Tongue (tissue), 2 donors: ENCODE results near the gene C5orf34. TPM values are rescaled to one million over a fixed set of nuclear protein-coding genes. Genes with fewer than 3 reads are reported as not detected.
"Not testable (repeated sequence)": the region's sequence is repeated elsewhere in the genome, so short reads cannot be mapped to it uniquely, and the experiment has no call there.

Experiments
- DNase-seq: peaks from one replicate; pipeline ENCODE4 v3.0.0-alpha.2; 2015
- total RNA-seq: library from RNA; depleted of rRNA; stranded (reverse); fragments of >200 nt; gene quantifications from one replicate; pipeline ENCODE4 v1.2.3, GENCODE V29; 2014

Gene C5orf34
- total RNA-seq, 1 donor from 2014 or later, result 4.4 TPM

DNA sequence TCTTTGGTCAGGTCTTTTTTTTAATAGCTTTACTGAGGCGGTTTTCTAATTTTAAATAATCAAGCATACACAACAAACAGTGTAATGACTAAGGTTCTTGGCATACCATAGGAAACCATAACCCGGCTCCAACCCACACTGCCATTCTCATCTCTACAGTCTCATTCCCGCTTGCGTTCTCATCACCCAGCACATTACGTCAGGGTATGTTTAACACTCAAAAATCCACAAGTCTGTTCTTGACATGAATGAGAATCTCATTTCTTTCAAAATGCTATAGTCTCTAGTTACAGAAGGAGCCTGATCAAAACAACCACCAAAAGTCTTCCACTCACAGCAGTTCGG, 505 bp downstream of the C5orf34 start:
- no peak for DNase-seq

DNA sequence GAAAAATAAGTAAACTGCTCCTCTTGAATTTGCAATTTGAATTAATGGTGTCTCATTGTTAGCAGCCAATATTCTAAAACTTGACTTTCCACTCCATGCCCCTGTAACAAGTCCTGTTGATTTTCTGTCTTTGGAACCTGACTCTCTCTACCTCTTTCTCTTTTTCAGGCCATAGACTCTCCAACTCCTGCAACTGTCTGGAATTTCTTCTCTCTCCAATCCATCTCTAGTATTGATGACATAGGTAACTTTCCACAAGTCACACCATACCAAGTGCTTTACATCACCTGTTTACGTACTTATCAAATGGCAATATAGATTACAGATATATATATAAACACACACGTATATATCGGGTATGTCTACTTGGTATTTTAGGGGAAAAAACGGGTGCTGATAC, 923 bp downstream of the C5orf34 start:
- peak; percentile 7 for DNase-seq

DNA sequence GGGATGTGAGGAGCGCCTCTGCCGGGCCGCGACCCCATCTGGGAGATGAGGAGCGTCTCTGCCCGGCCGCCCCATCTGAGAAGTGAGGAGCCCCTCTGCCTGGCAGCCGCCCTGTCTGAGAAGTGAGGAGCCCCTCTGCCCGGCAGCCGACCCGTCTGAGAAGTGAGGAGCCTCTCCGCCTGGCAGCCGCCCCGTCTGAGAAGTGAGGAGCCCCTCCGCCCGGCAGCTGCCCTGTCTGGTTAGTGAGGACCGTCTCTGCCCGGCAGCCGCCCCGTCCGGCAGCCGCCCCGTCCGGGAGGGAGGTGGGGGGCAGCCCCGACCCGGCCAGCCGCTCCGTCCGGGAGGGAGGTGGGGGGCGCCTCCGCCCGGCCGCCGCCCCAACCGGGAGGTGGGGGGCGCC, 3.9 kb downstream of the C5orf34 start:
- not testable (repeated sequence) for DNase-seq

DNA sequence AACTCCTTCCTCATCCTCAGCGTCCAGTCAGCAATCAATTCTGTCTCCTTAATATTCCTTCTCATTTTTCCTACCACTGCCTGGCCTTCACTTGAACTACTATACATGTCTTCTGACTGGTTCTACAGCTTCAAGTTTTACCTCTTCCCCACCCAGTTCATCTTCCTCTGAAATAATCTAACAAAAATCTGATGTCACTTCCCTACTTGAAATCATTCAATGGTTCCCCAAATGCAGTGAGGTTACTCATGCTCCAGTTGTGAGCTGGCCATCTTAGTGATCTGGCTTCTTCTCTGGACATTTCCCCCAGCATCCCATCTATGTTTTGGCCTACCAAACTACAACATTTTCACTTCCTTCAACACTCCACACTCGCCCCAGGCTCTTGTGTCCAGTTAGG, 16.4 kb downstream of the C5orf34 start:
- no peak for DNase-seq

DNA sequence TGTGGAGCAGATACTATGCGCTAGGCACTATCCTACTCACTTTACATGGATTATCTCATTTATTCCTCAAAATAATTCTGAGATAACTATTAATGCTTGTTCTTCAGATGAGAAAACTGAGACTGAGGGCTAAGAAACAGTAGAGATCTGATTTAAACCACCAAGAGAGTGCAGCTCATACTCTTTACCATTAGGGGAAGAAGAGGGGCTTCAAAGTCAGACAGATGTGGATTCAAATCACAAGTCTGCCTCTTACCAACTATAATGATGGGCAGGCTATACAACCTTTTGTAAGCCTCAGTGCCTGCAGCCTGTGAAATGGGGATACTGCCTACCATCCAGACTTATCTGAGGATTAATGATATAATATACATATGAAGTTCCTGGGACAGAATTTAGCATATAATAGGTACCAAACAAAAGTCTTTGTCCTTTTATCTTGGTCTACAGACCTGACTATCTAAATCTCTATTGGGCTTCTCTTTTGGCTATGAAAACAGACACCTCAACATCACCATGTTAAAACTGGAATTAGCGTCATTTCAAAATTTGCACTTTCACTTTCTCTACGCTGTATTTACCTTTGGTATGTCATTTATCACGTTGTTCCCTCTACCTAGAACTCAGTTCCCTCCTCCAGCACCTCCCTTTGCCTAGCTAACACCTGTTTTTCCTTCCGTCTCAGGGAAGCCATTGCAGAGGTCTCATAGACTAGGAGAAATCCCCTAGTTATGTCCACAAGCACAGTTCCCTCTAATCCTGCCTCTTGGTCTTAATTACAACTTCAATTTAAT, 17.4 kb downstream of the C5orf34 start:
- DNase-seq, result no peak

DNA sequence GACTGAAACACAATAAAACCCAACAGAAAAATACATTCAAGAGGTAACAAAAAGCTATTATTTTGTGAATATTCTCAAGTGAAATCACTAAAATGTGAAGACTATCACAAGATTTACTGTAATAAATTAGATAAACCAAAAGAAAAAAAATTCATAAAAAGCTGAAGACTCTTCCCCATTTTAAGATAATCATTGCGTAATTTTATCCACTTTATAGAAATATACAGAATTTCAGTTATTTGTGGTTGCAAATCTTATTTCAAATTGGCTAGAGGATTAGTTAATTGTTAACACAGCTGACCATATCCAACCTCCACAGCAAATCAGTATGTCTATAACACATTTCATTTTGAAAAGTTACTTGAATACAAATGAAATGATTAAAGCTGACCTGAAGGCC, 23.6 kb downstream of the C5orf34 start:
- no peak for DNase-seq

DNA sequence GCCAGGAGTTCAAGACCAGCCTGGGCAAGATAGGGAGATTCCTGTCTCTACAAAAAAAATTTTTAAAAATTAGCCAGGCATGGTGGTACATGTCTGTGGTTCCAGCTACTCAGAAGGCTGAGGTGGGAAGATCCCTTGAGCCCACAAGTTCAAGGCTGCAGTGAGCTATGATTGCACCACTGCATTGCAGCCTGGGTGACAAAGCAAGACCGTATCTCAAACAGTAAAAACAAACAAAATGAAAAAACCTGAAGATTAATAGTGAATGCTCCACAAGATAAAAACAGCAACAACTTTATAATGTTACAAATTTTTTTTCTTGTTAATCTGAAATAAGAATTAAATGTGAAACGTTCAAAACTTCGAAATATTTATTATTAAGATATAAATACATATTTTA, 28.6 kb downstream of the C5orf34 start:
- DNase-seq, result no peak

DNA sequence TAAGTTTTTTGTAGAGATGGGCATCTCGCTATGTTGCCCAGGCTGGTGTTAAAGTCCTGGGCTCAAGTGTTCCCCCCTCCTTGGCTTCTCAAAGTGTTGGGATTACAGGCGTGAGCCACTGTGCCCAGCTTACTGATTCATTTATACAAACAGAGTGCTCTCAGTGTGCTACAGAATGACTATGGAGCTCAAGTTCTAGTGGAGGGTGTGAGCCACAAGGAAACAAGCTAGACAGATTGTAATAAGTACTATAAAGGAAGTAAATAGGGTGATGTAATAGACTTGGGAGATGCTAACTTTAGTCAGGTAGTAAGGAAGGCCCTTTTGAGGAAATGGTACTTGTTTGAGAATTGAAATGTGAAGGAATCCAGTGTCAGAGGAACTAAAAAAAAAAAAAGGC, 29.5 kb downstream of the C5orf34 start:
- no peak for DNase-seq

DNA sequence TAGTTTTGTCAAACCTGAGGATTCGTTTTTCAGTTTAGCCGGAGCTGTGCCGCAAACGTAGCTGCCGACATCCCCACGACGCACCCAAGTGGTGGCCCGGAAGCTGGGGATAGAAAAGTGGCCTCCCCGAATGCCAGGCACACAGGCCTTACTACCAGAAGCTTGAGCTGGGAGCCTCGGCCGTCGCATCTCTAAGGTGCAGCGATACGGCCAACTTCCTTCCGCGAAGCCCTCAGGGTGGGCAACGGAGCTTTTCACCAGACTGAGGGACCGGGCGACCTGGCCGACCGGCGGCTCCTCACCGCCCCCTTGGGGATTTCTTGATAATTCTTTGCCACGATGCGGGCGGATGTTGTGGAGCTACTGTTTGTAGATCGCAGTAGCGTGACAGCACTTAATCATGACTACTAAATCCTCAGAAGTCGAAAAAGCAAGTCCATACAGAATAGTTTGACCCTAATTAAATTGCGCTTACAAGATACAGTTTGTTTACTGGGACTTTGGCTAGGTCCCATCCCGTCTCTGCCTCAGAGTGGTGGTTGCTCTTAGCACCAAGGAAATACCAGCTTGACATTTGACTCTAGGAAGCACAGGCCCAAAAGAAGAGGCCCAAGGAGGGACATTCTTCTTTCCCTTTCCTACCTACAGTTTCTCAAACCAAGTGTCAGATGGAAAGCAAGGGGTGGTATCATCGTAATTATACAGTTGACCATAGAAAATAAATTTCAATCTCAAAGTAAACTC, 30.7 kb downstream of the C5orf34 start:
- DNase-seq, result peak; percentile 92

DNA sequence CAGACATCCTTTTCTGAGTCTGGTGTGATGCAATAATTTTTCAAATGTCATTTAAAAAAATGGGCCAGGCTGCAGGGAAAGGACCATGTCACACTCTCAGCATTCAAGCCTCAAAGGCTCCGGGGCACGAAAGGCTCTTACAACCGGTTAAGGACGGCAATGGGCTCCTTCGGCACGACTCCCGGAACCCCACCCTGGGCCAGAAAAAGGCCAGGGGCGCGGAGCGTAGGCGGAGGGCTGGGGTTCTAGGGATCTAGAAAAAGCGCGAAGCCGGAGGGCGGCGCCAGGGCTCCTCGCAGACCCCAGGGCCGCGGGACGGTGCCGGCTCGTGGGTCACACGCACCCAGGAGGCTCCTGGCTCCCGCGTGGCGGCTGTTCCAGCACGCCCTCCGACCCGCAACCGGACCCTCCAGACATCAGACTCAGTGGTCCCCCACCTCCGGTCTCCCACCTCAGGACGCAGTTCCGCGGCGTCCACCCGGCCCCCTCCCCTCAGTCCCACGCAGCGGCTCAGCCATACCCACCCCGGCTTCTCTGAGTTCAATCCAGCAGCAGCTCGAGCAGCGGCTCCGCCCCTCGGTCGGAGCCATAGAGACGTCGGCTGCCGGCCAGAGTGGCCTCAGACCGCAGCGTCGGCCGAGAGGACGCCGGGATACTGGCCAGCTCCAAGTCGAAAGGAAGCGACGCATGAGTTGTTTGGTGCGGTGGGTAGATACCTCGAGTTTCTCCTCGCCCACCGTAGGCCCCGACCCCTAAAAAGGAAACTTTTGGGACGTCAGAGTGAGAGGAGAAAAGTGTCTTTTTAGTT, 31.4 kb downstream of the C5orf34 start, which contains the start of gene TMEM267:
Gene TMEM267 (minus strand): TSS at position 568 of the 808 bp plus-strand sequence. CDS start 29,896 bp downstream, outside the sequence.
- DNase-seq, result peak; percentile 98

DNA sequence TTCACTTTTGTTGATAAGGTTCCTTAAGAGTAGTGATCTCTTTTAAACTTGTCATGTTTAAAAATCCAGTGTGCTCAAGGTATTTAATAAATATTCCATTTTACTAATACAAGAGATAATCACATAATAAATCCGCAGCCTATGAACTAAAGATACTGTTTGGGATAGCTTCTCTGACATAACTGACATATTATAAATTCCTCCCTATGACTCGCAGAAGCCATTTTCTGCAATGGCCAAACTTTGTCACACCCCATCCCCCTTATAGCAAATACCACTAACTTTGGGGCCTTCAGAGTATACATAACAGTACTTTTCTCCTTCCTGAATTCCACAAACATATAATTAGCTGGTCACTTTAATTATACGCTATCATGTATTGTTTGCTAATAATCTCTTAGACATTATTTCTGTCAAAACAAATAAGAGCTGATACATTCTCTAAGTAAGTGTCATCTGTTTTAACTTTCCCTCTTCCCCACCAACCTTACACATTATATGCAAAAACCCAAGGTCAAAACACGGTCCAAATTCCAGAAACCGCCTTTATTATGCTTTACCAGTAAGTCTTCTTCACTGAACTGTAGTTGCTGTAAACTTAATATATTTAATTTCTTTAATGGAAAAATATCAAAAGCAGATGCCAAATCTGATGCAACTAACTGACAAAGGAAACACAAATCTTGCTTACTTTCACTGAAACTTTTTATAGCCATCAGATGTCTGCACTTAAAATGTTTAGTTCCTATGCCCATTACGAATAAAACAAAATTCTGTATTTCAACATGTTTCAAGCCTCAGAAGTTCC, 32.3 kb downstream of the C5orf34 start:
- DNase-seq, result peak; percentile 20

DNA sequence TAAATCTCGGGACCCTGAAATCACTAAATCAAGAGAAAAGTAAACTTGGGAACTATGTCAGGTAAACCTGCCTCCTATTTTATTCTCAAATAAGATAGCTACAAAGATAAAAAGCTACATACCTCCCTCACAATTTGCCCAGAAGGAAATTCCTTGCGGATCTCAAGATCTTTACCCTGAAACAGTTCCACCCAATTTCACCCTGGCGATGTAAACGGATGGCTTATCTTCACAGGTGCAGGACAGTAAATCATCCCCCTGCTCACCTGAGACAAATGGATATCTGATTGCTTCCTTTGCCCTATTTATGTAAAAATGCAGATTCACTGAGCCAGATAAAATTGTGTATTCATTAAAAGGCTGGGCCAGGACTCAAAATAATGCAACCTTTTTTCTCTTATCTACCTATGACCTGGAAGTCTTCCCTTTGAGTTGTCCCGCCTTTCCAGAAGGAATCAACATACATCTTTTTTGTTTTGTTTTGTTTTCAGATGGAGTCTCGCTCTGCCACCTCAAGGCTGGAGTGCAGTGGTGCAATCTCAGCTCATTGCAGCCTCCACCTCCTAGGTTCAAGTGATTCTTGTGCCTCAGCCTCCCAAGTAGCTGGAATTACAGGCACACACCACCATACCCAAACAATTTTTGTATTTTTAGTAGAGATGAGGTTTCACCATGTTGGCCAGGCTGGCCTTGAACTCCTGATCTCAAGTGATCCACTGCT, 45.1 kb downstream of the C5orf34 start:
- no peak for DNase-seq

DNA sequence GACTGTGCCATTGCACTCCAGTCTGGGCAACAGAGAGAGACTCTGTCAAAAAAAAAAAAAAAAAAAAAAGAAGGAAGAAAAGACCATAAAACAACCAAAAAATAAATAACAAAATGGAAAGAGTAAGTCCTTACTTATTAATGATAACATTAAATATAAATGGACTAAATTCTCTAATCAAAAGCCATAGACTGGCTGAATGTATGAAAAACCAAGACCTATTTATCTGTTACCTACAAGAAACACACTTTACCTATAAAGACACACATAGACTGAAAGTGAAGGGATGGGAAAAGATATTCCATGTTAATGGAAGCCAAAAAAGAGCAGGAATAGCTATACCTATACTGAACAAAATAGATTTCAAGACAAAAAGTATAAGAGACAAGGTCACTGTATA, 47.8 kb downstream of the C5orf34 start:
- no peak for DNase-seq

DNA sequence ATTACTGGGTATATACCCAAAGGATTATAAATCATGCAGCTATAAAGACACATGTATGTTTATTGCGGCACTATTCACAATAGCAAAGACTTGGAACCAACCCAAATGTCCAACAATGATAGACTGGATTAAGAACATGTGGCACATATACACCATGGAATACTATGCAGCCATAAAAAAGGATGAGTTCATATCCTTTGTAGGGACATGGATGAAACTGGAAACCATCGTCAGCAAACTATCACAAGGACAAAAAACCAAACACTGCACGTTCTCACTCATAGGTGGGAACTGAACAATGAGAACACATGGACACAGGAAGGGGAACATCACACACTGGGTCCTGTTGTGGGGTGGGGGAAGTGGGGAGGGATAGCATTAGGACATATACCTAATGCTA, 49.5 kb downstream of the C5orf34 start:
- not testable (repeated sequence) for DNase-seq

DNA sequence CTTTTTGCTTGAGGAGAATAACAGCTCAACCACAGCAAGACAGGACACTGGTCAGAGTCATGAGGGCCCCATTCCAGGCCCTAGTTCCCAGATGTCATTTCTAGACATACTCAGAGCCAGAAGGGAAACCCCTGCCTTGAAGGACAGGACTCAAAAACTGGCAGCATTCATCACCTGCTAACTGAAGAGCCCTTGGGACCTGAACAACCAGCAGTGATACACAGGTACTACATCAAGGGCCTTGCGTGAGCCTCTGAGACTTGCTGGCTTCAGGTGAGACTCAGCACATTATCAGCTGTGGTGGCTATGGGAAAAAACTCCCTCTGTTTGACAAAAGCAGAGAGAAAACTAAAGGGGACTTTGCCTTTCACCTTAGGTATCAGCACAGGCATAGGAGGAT, 53.9 kb downstream of the C5orf34 start:
- no peak for DNase-seq

DNA sequence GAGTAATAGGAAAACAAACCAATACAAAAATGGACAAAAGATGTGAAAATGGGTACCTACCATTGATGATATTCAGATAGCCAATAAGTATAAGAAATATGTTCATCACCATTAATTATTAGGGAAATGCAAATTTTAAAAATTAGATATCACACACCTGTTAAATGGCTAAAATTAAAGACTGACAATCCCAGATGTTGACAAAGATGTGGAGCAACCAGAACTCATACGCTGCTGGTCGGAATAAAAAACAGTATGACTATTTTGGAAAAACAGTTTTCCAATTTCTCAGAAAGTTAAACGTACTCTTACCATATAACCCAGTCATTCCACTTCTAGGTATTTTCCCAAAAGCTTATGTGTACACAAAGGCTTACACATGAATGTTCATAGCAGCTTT, 58.4 kb downstream of the C5orf34 start:
- DNase-seq, result no peak

DNA sequence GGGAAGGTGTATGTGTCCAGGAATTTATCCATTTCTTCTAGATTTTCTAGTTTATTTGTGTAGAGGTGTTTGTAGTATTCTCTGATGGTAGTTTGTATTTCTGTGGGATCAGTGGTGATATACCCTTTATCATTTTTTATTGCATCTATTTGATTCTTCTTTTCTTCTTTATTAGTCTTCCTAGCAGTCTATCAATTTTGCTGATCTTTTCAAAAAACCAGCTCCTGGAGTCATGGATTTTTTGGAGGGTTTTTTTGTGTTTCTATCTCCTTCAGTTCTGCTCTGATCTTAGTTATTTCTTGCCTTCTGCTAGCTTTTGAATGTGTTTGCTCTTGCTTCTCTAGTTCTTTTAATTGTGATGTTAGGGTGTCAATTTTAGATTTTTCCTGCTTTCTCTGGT, 73.4 kb downstream of the C5orf34 start:
- DNase-seq, result not testable (repeated sequence)

DNA sequence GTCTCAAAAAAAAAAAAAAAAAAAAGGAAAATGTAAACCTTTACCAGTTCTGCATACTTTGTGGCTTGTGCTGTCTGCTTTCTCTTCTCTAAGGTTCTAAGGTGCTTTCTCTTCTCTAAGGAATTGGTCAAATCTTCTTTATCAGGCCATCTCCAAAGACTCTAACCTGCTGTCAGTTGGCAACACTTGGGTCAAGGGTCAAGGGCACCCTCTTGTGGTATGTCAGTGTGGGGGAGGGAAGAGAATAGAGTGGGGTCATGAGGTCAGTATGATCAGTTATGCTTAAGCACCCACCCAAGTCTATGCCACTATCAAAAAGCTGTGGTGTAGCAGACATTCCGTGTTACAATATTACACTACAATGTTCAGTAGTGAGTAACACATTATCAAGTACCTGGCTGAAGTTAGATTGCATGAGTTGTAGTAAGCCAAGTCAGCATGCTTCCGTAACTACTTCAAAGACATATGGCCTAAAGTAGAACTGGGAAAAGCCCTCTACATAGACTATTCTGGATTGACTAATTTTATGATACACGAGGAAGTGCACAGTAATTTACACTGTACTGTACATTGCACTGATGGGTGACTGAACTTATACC, 77.8 kb downstream of the C5orf34 start:
- DNase-seq, result no peak
